ENCODE measurements around the gene TNFRSF8.
A peak's percentile ranks its signal among the peaks of the same experiment; 100 is the strongest.

TNFRSF8 gene

DNA sequence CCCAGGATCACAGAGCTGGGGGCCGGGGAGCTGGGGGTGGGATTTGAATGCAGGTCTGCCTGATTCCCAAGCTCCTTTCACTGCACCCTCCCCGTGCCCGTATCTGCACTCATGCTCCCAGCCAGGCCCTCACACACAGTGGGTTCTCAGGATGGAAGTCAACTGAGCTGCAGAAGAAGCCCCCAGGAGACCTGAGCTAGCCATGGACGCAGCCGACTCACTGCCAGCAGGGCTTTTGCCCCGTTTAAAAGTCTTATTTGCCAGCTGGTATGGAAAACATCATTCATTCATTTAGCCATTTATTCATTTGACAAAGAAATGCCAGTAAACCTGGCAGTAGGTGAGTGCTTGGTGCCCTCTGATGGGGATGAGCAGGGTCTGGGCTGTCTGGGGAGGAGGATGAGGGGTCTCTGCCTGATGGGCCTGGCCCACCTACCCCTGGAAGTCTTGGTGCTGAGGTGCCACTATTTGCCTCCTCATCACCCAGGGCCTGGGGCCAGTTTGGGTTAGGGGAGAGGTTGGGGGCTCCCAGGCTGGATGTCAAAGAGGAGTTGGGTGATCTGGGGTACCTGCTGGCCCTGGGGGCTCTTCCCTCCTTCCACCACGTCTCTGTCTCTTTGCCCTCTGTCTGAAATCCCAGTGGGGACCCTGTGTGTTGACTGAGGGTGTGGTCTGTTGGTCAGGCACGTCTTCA is 106.5 kb downstream of the TNFRSF8 start:
- H3K36me3 Mint-ChIP-seq (ENCODE audit: low read depth): peaks cover 39% of the 10 kb centered on the region
- DNase-seq (ENCODE audit: low spot score): no peak
- peak overlapping the region; percentile 21 for H3K27ac Mint-ChIP-seq
- no peaks in the 10 kb centered on the region for H3K27me3 Mint-ChIP-seq (ENCODE audit: low read depth)
- no peaks in the 10 kb centered on the region for H3K9me3 Mint-ChIP-seq
- peaks cover 65% of the 10 kb centered on the region for H3K4me1 Mint-ChIP-seq (ENCODE audit: low read depth)
- H3K4me3 Mint-ChIP-seq: peak overlapping the region; percentile 99

DNA sequence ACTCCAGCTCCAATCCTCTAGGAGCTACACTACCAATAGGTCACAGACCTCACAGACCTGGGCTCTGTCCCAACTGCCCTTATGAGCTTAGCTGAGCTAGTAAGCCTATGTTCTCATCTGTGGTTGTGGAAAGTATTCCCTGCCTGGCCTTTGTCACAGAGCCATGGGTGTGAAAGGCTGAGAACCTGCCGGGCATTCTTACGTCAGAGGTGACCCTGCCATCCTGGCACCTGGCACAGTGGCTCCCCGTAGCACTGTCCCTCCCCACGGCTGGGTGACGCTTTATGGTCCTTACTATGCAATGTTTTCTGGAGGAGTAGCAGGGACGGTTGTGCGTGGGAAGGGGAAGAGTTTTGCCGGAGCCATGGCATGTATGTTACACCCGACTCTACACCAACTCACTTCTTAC is 107.2 kb downstream of the TNFRSF8 start:
- H3K4me3 Mint-ChIP-seq: peak overlapping the region; percentile 99
- H3K9me3 Mint-ChIP-seq: no peaks in the 10 kb centered on the region
- DNase-seq (ENCODE audit: low spot score): no peak
- H3K4me1 Mint-ChIP-seq (ENCODE audit: low read depth): peaks cover 65% of the 10 kb centered on the region
- peak overlapping the region; percentile 68 for H3K27ac Mint-ChIP-seq
- no peaks in the 10 kb centered on the region for H3K27me3 Mint-ChIP-seq (ENCODE audit: low read depth)
- H3K36me3 Mint-ChIP-seq (ENCODE audit: low read depth): peaks cover 42% of the 10 kb centered on the region

DNA sequence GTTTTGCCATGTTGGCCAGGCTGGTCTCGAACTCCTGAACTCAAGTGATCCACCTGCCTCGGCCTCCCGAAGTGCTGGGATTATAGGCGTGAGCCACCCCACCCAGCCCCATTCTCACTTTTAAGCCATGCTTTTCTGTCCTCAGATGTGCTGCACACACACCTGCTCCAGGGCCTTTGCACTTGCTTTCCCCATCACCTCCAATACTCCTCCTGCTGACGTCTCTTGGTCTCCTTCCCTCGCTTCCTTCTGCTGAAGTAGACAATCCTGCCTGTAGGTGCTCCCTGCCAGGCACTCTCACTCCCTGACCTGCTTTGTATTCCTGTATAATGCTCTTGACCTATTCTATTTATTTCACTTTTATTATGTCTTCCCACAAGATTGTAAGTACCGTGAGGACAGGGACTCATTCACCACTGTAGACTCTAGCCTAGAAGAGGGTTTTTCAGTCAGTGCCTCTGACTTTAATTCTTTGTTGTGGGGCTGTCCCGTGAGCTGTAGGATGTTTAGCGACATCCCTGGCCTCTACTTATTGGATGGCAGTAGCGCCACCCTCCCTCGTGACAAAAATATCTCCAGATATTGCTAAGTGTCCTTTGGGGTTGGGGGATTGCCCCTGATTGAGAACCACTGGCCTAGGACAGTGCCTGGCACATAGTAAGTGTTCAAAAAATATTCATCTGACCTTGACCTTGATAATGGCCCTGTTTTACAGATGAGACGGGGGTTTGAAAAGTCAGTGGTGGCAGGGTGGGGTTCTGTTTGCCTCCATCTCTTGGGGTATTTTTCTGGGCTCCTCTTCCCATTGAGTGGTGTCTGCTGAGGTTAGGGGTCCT is 108.3 kb downstream of the TNFRSF8 start:
- DNase-seq (ENCODE audit: low spot score): no peak

DNA sequence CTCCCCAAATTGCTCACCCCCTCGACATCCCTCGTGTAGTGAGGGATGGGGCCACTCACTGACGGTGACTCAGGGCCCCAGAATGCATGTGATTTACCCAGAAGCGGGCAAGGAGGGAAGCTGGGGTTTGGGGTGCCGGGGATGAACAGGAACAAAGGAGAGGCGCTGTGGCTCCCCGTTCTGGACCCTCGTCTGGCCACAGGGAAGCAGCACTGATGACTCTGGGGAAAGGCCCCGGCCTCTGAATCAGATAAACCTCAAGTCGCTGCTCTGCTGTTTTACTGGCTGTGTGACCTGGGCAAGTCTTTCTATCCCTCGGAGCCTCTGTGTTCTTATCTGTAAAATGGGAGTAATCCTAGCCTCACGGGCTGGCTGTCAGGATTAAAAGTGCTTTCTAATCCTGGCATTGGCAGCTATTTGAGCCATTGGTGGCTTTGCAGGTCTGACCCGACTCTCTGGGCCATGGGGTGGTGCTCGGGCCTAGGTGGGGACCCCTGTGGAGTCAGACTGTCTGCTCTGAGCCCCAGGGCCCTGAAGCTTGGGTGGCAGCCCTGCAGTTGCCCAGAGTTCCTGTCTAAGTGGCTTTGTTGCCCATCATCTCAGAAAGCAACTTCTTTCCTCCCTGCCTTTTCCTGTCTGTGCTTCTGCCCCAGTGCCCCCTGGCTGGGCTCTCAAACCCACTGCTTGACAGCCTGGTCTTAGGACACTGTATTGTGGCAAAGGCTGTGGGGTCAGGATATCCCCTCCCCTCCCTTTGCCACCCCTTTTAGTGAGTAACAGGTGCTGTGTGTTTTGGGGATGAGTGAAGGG is 109.1 kb downstream of the TNFRSF8 start:
- peaks cover 53% of the 10 kb centered on the region for H3K36me3 Mint-ChIP-seq (ENCODE audit: low read depth)
- H3K4me3 Mint-ChIP-seq: peak overlapping the region; percentile 79
- no peaks in the 10 kb centered on the region for H3K27me3 Mint-ChIP-seq (ENCODE audit: low read depth)
- peak overlapping the region; percentile 99 for H3K27ac Mint-ChIP-seq
- peaks cover 73% of the 10 kb centered on the region for H3K4me1 Mint-ChIP-seq (ENCODE audit: low read depth)
- H3K9me3 Mint-ChIP-seq: no peaks in the 10 kb centered on the region
- no peak for DNase-seq (ENCODE audit: low spot score)

More for the DNA sequence above, 108.3 kb downstream of the TNFRSF8 start:
- no peaks in the 10 kb centered on the region for H3K9me3 Mint-ChIP-seq
- peak overlapping the region; percentile 99 for H3K27ac Mint-ChIP-seq
- peaks cover 51% of the 10 kb centered on the region for H3K36me3 Mint-ChIP-seq (ENCODE audit: low read depth)
- peak overlapping the region; percentile 79 for H3K4me3 Mint-ChIP-seq
- H3K27me3 Mint-ChIP-seq (ENCODE audit: low read depth): no peaks in the 10 kb centered on the region
- peaks cover 71% of the 10 kb centered on the region for H3K4me1 Mint-ChIP-seq (ENCODE audit: low read depth)

DNA sequence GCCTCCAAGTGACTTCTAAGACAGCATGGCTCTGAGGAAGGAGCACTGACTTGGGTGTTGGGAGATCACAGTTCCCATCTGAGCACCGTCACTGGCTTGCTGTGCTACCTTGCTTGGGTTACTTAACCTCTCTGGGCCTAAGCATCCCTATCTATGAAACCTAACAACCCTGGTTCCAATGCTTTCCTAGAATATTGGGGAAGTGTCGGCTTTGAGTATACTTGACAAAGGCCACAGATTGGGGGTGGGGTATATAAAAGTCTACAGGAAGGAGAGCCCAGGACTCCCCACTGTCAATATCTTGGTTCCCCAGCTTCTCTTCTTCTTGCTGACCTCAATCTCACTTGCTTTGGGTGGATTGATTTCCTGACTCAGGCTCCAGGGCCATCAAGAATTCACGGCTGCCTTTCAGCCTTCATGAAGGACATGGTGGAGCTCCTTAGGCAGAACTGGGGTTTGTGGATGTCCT is 110.0 kb downstream of the TNFRSF8 start:
- H3K27me3 Mint-ChIP-seq (ENCODE audit: low read depth): no peaks in the 10 kb centered on the region
- H3K4me3 Mint-ChIP-seq: peak overlapping the region; percentile 79
- DNase-seq (ENCODE audit: low spot score): no peak
- peaks cover 79% of the 10 kb centered on the region for H3K4me1 Mint-ChIP-seq (ENCODE audit: low read depth)
- H3K9me3 Mint-ChIP-seq: no peaks in the 10 kb centered on the region
- peaks cover 53% of the 10 kb centered on the region for H3K36me3 Mint-ChIP-seq (ENCODE audit: low read depth)
- H3K27ac Mint-ChIP-seq: peak overlapping the region; percentile 99

DNA sequence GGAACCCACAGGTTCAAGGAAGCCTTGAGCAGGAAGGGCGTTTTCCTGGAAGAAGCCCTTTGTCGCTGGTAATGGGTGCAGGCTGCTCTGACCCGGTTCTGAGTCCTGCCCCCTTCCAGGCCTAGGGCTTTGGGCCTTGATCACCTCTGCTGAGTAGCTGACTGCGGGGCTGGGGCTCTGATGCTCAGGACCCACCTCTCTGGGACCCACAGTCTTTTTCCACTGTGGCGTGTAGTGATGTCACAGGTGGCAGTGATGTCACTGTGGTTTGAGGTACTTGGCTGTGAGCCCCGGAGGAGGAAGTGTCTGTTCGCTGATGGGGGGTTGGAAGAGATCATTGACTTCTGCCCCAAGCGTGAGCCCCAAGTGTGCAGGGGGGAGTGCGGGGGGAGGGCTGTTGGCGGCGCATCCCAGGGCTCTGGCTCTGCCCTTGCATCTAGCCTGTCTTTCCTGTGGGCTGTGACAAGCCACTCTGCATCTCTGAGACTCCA is 110.6 kb downstream of the TNFRSF8 start:
- Mint-ChIP-seq H3K4me3 (peak overlapping the region; percentile 79), H3K27ac (peak overlapping the region; percentile 99), H3K36me3 (ENCODE audit: low read depth) (peaks cover 54% of the 10 kb centered on the region), H3K9me3 (no peaks in the 10 kb centered on the region), H3K4me1 (ENCODE audit: low read depth) (peaks cover 81% of the 10 kb centered on the region), H3K27me3 (ENCODE audit: low read depth) (no peaks in the 10 kb centered on the region)
- peak; percentile 82 for DNase-seq (ENCODE audit: low spot score)

DNA sequence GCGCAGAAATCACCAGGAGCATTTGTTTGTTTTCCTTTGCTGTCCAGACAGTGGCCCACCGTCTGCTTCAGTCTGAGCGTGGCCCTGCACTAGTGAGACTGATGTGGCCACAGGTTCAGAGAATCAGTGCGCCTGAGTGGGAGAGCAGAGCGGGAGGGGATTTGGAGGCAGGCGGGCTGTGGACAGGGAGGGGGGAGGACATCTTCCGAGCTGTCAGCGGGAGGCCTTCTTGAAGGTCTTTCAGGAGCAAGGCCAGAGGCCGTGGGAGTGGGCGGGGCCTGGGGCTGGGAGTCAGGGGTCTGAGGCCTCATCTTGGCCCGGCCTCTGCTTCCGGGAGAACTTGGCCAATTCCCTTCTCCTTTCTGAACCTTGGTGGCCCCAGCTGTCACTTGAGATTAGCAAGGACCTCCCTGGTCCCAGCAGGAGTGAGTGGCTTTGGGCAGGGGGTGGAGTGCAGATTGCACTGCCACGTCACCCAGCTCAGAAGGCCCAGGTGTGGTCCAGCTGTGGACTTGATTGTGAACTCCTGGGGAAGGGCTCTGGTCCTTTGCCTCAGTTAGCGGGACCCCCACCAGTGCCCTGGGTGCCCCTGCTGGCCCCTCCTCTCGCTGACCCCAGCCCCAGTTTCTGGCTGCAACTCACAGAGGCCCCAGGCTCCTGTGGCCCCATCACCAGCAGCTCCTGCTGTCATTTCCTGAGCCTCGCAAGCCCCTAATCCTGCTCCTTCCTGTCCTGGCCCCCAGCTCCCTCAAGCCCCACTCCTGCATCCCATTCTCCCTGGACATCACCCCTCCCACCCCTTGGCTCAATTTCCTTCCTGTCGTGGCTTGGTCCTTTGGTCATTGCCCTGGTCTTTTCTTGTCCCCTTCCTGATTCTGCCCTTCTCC is 112.1 kb downstream of the TNFRSF8 start:
- H3K27ac Mint-ChIP-seq: peak overlapping the region; percentile 99
- H3K36me3 Mint-ChIP-seq (ENCODE audit: low read depth): peaks cover 49% of the 10 kb centered on the region
- H3K27me3 Mint-ChIP-seq (ENCODE audit: low read depth): no peaks in the 10 kb centered on the region
- peak overlapping the region; percentile 79 for H3K4me3 Mint-ChIP-seq
- no peak for DNase-seq (ENCODE audit: low spot score)
- peaks cover 79% of the 10 kb centered on the region for H3K4me1 Mint-ChIP-seq (ENCODE audit: low read depth)
- H3K9me3 Mint-ChIP-seq: no peaks in the 10 kb centered on the region

DNA sequence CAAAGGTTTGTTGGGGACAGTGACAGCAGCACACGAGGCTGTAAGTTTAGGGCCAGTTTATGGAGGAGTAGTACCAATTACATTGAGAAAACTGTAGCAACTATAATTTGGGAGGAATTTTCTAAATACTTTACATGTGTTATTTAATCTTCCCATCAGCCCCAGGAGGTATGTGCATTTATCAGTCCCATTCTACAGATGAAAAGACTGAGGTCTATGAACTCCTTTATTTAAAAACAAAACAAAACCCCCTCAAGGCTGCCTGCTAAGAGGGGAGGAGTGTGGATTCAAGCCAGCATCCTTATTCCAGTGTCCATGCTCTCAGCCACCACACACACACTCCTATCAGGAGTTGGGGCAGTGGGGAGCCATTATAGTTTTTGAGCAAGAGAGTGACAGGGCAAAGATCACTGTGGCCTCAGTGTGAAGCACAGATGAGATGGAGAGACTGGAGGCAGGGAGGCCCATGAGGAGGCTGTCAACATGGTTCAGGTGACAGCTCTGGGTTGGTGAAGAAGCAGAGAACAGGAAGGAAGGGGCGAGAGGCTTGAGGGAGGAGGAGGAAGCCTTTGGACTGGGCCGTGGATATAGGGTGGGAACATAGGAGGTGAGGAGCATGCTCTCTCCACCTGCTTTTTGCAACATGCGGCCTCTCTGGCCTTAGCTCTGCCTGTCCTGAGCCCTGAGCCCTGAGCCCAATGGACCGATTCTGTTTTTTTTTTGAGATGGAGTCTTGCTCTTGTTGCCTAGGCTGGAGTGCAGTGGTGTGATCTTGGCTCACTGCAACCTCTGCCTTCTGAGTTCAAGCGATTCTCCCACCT is 113.4 kb downstream of the TNFRSF8 start:
- DNase-seq (ENCODE audit: low spot score): no peak
- peaks cover 46% of the 10 kb centered on the region for H3K36me3 Mint-ChIP-seq (ENCODE audit: low read depth)
- H3K4me1 Mint-ChIP-seq (ENCODE audit: low read depth): peaks cover 71% of the 10 kb centered on the region
- peak overlapping the region; percentile 86 for H3K27ac Mint-ChIP-seq
- peak overlapping the region; percentile 67 for H3K4me3 Mint-ChIP-seq
- H3K27me3 Mint-ChIP-seq (ENCODE audit: low read depth): no peaks in the 10 kb centered on the region
- no peaks in the 10 kb centered on the region for H3K9me3 Mint-ChIP-seq

DNA sequence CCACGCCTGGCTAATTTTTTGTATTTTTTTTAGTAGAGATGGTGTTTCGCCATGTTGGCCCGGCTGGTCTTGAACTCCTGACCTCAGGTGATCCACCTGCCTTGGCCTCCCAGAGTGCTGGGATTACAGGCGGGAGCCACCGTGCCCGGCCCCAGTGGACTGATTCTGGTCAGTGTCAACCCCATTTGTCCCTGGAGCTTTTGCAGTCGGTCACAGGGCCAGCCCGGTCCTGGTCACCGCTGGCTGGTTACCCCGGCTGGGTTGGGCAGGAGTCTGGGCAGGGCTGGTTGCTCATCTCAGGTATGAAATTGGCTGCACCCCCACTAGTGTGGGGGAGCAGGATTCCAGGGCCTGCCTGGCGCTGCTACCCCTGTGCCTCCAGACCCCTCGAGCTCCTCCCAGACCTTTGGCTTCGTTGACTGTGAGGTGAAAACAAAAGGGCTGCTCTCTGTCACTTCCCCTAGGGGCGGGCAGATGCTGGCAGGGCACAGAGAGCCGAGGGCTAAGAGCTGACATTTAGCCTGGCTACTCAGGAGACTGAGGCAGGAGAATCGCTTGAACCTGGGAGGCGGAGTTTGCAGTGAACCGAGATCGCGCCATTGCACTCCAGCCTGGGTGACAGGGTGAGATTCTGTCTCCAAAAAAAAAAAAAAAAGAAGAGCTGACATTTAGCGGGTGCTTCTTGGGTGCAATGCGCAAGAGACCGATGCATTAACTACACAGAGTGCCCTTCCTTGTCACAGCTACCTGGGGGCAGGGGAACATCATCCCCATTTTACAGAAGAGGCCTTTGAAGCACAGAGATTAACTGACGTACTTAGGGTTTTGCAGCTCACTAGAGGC is 114.3 kb downstream of the TNFRSF8 start:
- Mint-ChIP-seq H3K4me1 (ENCODE audit: low read depth) (peaks cover 68% of the 10 kb centered on the region), H3K27me3 (ENCODE audit: low read depth) (no peaks in the 10 kb centered on the region), H3K9me3 (no peaks in the 10 kb centered on the region), H3K4me3 (peak overlapping the region; percentile 74), H3K36me3 (ENCODE audit: low read depth) (peaks cover 44% of the 10 kb centered on the region), H3K27ac (peak overlapping the region; percentile 85)
- DNase-seq (ENCODE audit: low spot score): no peak

DNA sequence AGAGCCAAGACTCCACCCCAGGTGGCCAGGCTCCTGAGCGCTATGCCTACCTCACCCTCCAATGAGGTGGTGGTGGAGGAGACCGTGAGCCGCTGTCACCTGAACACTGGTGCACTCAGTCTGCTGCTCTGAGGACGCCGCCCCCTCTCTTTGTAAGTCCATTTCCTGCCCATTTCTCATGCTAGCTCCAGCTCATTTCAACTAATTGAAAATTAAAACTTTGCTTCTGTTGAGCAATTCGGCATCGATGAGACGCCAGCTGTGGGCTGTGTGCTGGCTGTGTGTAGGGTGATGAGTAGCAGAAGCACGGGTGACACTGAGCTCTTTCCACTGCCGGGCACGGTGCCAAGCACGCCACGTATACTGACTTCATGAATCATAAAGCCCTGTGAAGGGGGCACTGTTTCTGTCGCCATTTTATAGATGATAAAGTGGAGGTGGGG is 114.9 kb downstream of the TNFRSF8 start:
- Mint-ChIP-seq H3K4me3 (peak overlapping the region; percentile 74), H3K27ac (peak overlapping the region; percentile 85), H3K4me1 (ENCODE audit: low read depth) (peaks cover 66% of the 10 kb centered on the region), H3K9me3 (no peaks in the 10 kb centered on the region), H3K36me3 (ENCODE audit: low read depth) (peaks cover 44% of the 10 kb centered on the region), H3K27me3 (ENCODE audit: low read depth) (no peaks in the 10 kb centered on the region)
- DNase-seq (ENCODE audit: low spot score): peak; percentile 79

DNA sequence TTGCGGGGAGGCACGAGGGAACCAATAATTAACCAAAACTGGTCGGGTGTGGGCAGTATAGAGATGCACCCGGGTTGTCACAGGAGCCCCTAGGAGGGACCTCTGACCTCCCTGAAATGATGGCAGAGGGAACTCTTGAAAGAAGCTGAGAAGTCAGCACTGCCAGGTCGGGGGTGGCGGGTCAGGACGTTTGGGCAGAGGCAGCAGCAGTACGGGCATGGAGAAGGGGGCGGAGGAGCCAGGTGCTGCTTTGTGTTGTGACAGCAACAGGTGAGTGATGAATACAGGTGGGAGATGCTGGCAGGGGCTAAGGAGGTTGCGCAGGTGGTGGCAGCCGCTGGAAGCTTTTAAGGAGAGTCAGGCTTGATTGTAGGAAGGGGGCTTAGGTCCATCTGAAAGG is 115.4 kb downstream of the TNFRSF8 start:
- peak overlapping the region; percentile 74 for H3K4me3 Mint-ChIP-seq
- peaks cover 64% of the 10 kb centered on the region for H3K4me1 Mint-ChIP-seq (ENCODE audit: low read depth)
- no peaks in the 10 kb centered on the region for H3K27me3 Mint-ChIP-seq (ENCODE audit: low read depth)
- peaks cover 44% of the 10 kb centered on the region for H3K36me3 Mint-ChIP-seq (ENCODE audit: low read depth)
- H3K27ac Mint-ChIP-seq: peak overlapping the region; percentile 85
- H3K9me3 Mint-ChIP-seq: no peaks in the 10 kb centered on the region
- DNase-seq (ENCODE audit: low spot score): no peak
